OCI-LY7 (cell line): ENCODE results near the gene CFAP97. TPM values are rescaled to one million over a fixed set of nuclear protein-coding genes. Genes with fewer than 3 reads are reported as not detected.

Experiments
- BruUV-seq: library from RNA; stranded (reverse); fragments of 400-500 nt; replicated peaks from 2 replicates; lab custom pipeline; 2021; lab: Mats Ljungman, UMichigan
- CTCF ChIA-PET: fragments of 300-600 bp; sonication (Branson Sonifier 250); formaldehyde crosslinking; loops from one replicate; lab custom pipeline; 2022; ENCODE audit warnings: antibody characterized with exemption; ENCODE audit not compliant: unreplicated experiment; lab: Charles Lee
- POLR2A ChIA-PET: fragments of 300-600 bp; sonication (Branson Sonifier 250); formaldehyde crosslinking; loops from one replicate; lab custom pipeline; 2022; ENCODE audit warnings: antibody characterized with exemption; lab: Charles Lee
- DNase-seq: peaks from one replicate; pipeline ENCODE4 v3.0.0-alpha.2; 2015; ENCODE audit warnings: low spot score
- H2AFZ ChIP-seq: fragments of 200-600 bp; sonication (generic), shearing (Covaris generic); 2 replicates; pipeline ENCODE4 v1.6.1; 2014; ENCODE audit warnings: mild to moderate bottlenecking, antibody characterized with exemption, low read length, moderate library complexity
- H3K27ac ChIP-seq: fragments of 200-600 bp; sonication (generic); 2 replicates; pipeline ENCODE4 v1.5.1; 2014; ENCODE audit warnings: mixed run types, low read depth, mild to moderate bottlenecking, moderate library complexity, low read length, inconsistent platforms; ENCODE audit not compliant: poor library complexity, severe bottlenecking
- H3K36me3 ChIP-seq: fragments of 200-600 bp; sonication (generic); 2 replicates; pipeline ENCODE4 v1.6.1; 2014; ENCODE audit warnings: mild to moderate bottlenecking, antibody characterized with exemption, low read length, moderate library complexity, mixed read lengths; ENCODE audit not compliant: insufficient read depth
- H3K4me1 ChIP-seq: fragments of 200-600 bp; sonication (generic); 2 replicates; pipeline ENCODE4 v1.5.1; 2014; ENCODE audit warnings: mild to moderate bottlenecking, low read length; ENCODE audit not compliant: insufficient read depth, poor library complexity, severe bottlenecking
- H3K4me2 ChIP-seq: fragments of 200-600 bp; sonication (generic); 2 replicates; pipeline ENCODE4 v1.6.1; 2014; ENCODE audit warnings: mild to moderate bottlenecking, low read length
- H3K4me3 ChIP-seq: fragments of 200-600 bp; sonication (generic); 2 replicates; pipeline ENCODE4 v1.5.1; 2014; ENCODE audit warnings: mild to moderate bottlenecking, low read depth, low read length; ENCODE audit not compliant: poor library complexity, severe bottlenecking
- H3K79me2 ChIP-seq: fragments of 200-600 bp; sonication (generic); 2 replicates; pipeline ENCODE4 v1.6.1; 2016; ENCODE audit warnings: low read depth, mild to moderate bottlenecking, low read length, moderate library complexity, mixed read lengths; ENCODE audit not compliant: insufficient read depth
- H3K9me2 ChIP-seq: fragments of 200-600 bp; sonication (generic); 2 replicates; pipeline ENCODE4 v1.6.1; 2016; ENCODE audit warnings: mild to moderate bottlenecking, low read length, mixed read lengths; ENCODE audit not compliant: insufficient read depth
- H3K9me3 ChIP-seq: fragments of 200-600 bp; sonication (generic); 2 replicates; pipeline ENCODE4 v1.6.1; 2014; ENCODE audit warnings: mild to moderate bottlenecking, mixed run types, low read length, mixed read lengths
- H4K20me1 ChIP-seq: fragments of 200-600 bp; sonication (generic); 2 replicates; pipeline ENCODE4 v1.6.1; 2014; ENCODE audit warnings: mild to moderate bottlenecking, antibody characterized with exemption, low read length, moderate library complexity, mixed read lengths; ENCODE audit not compliant: insufficient read depth
- EZH2phosphoT487 ChIP-seq: fragments of 200-600 bp; sonication (generic); IDR thresholded peaks from 2 replicates; pipeline ENCODE4 v1.6.1; 2018; ENCODE audit warnings: low read depth, borderline replicate concordance, mild to moderate bottlenecking, mixed run types, antibody characterized with exemption, low read length, moderate library complexity, mixed read lengths
- intact Hi-C: fragments of 100-400 bp; cut with micrococcal nuclease; formaldehyde crosslinking; loops from one replicate; pipeline ENCODE4 v1.10.0; 2022; ENCODE audit not compliant: unreplicated experiment
- total RNA-seq, 2 experiments: library from RNA; depleted of rRNA in 1 of 2; stranded (reverse); fragments of >200 nt in 1 of 2; shearing (Covaris generic) in 1 of 2; gene quantifications; 2 replicates each; pipeline ENCODE4 v1.2.3, GENCODE V29; 2014 to 2022
- TF ChIP-seq, protein P1 (sequence below): fragments of 200-600 bp; sonication (generic); conservative IDR thresholded peaks from 2 replicates; pipeline ENCODE4 v1.5.1; 2014; ENCODE audit warnings: mild to moderate bottlenecking, antibody characterized with exemption, low read length, moderate library complexity, mixed read lengths

The CFAP97 gene
- total RNA-seq, 2 experiments from 2014 or later, result 22.7 to 57.3 TPM

DNA sequence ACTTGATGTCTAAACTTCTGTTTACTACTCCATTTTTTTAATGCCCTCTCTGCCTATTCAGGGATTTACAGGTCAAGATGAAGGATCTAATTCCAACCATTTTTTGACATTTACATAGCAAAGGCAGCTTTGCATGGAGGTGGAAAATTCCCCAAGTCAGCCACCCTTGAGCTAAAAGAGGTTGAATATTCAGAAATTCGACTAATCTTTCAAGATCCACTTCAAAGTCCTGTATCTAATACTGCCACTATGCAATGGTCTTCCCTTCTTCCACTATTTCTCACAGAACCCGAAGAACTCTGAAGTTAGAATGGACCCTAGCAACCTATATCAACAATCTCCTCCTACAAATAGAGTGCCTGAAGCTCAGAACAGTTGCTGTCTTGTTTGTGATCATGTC is 21.6 kb downstream of the CFAP97 start:
- Histone ChIP-seq H3K4me3 (no peak overlapping the region), H4K20me1 (no peaks in the 10 kb centered on the region), H2AFZ (no peak overlapping the region), H3K4me2 (no peak overlapping the region), H3K4me1 (peaks cover 11% of the 10 kb centered on the region), H3K36me3 (peaks cover 24% of the 10 kb centered on the region; the same call in 1 of the 2 replicates), H3K9me3 (no peaks in the 10 kb centered on the region), H3K79me2 (peaks cover 31% of the 10 kb centered on the region; the same call in 1 of the 2 replicates), H3K9me2 (no peaks in the 10 kb centered on the region), H3K27ac (no peak overlapping the region)
- DNase-seq, result no peak
- BruUV-seq, result no TSS peak
- POLR2A ChIA-PET, result interaction anchor here (0.5 to 1.5 kb wide), 5 partner anchors 11 to 129 kb away, joined by 3 to 4 read pairs (median 3); no protein-coding TSS in a partner anchor
- no peak for TF ChIP-seq EZH2phosphoT487
- TF ChIP-seq, protein P1, sequence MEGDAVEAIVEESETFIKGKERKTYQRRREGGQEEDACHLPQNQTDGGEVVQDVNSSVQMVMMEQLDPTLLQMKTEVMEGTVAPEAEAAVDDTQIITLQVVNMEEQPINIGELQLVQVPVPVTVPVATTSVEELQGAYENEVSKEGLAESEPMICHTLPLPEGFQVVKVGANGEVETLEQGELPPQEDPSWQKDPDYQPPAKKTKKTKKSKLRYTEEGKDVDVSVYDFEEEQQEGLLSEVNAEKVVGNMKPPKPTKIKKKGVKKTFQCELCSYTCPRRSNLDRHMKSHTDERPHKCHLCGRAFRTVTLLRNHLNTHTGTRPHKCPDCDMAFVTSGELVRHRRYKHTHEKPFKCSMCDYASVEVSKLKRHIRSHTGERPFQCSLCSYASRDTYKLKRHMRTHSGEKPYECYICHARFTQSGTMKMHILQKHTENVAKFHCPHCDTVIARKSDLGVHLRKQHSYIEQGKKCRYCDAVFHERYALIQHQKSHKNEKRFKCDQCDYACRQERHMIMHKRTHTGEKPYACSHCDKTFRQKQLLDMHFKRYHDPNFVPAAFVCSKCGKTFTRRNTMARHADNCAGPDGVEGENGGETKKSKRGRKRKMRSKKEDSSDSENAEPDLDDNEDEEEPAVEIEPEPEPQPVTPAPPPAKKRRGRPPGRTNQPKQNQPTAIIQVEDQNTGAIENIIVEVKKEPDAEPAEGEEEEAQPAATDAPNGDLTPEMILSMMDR, result no peak
- intact Hi-C loops, result loop anchor here (5.0 kb wide), 1 partner anchor 40 kb away; the partner anchor contains the start of gene SLC25A4
- CTCF ChIA-PET, result no interaction called here

DNA sequence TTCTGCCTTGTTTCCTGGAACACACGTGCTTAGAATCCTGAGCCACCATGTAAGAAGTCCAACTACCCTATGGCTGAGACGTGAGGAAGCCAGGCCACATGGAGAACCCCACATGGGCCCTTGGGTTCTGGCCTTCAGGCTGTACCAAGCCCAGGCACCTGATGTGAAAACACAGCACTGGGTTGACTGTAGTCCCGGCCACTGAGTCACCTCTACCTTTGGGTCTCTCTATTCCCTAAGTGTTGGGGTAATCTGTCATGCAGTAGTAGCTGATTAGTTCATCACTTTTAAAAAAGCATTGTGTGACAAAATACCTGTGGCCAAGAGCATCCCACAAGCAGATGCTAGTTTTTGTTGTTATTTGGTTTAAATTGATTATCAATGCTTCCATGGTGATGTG is 24.3 kb downstream of the CFAP97 start:
- Histone ChIP-seq H3K4me1 (peaks cover 7% of the 10 kb centered on the region), H4K20me1 (no peaks in the 10 kb centered on the region), H3K4me3 (no peak overlapping the region), H2AFZ (no peak overlapping the region), H3K9me3 (no peaks in the 10 kb centered on the region), H3K9me2 (no peaks in the 10 kb centered on the region), H3K4me2 (no peak overlapping the region), H3K79me2 (peaks cover 14% of the 10 kb centered on the region; the same call in 1 of the 2 replicates), H3K36me3 (peaks cover 33% of the 10 kb centered on the region; the same call in 1 of the 2 replicates), H3K27ac (no peak overlapping the region)
- ChIA-PET POLR2A (no interaction called here), CTCF (interaction anchor here (0.5 kb wide), 1 partner anchor 32 kb away, joined by 3 read pairs; no protein-coding TSS in a partner anchor)
- TF ChIP-seq EZH2phosphoT487, result no peak
- TF ChIP-seq, protein P1, result no peak
- BruUV-seq, result no TSS peak
- intact Hi-C loops, result no loop called here
- no peak for DNase-seq

DNA sequence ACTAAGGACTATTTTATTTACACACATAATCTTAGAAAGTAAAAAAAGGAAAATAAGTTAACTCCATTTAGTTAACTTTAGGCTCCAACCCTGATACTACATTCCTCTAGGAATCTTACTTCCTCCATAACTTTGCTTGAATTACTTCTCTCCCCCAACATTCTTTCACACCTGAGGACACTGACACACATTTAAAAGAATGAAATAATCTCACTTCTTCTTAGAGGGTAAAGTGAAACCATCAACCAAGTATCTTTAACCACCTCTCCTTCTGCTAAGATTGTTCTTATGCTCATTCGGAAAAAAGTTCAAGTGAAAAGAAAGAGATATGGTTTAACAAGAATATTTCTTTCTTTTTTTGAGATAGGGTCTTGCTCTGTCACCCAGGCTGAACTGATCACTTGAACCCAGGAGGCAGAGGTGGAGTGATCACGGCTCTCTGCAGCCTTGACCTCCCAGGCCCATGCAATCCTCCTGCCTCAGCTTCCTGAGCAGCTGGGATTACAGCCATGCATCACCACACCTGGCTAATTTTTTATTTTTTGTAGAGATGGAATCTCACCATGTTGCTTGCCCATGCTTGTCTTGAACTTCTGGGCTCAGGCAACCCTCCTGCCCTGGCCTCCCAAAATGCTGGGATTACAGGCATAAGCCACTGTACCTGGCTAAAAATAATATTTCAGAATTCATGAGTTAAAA is 32.3 kb downstream of the CFAP97 start:
- H3K79me2 ChIP-seq, result peaks cover 3% of the 10 kb centered on the region; the same call in 1 of the 2 replicates
- H3K4me3 ChIP-seq, result peak overlapping the region; percentile 16
- no peaks in the 10 kb centered on the region for H3K9me3 ChIP-seq
- H3K27ac ChIP-seq, result peak overlapping the region; percentile 79
- TF ChIP-seq, protein P1, result no peak
- no peak for TF ChIP-seq EZH2phosphoT487
- peaks cover 26% of the 10 kb centered on the region for H3K4me1 ChIP-seq
- POLR2A ChIA-PET, result interaction anchor here (0.5 to 2.0 kb wide), 8 partner anchors 10 to 522 kb away, joined by 3 to 5 read pairs (median 3); partner anchors contain the start of genes CASP3, PRIMPOL and SLC25A4
- CTCF ChIA-PET, result no interaction called here
- H3K9me2 ChIP-seq, result no peaks in the 10 kb centered on the region
- no peak overlapping the region for H2AFZ ChIP-seq
- BruUV-seq, result no TSS peak
- peaks cover 65% of the 10 kb centered on the region for H3K36me3 ChIP-seq
- DNase-seq, result peak; percentile 52
- peak overlapping the region; percentile 58 for H3K4me2 ChIP-seq
- H4K20me1 ChIP-seq, result no peaks in the 10 kb centered on the region
- intact Hi-C loops, result no loop called here
